GM21723 (cell line): Measurements from ENCODE around the gene GTF3C1.
"Not testable (repeated sequence)": the region's sequence is repeated elsewhere in the genome, so short reads cannot be mapped to it uniquely, and the experiment has no call there.

Experiments used
- ATAC-seq: cut with Tn5 transposase; IDR thresholded peaks from one replicate; pipeline ENCODE4 v1.9.1; 2021; ENCODE audit warnings: mild to moderate bottlenecking, moderate library complexity; ENCODE audit not compliant: unreplicated experiment

The GTF3C1 gene

GRCh38 chr16:27448532-27449433, 100.9 kb downstream of the GTF3C1 start:
- no peak for ATAC-seq

GRCh38 chr16:27447301-27447700, 102.4 kb downstream of the GTF3C1 start:
- ATAC-seq: no peak

- ATAC-seq: no peak
Measured at GRCh38 chr16:27446721-27447120, 103.0 kb downstream of the GTF3C1 start.

- ATAC-seq: no peak
Measured at GRCh38 chr16:27445502-27446175, 104.1 kb downstream of the GTF3C1 start.

GRCh38 chr16:27444470-27444869, 105.2 kb downstream of the GTF3C1 start:
- no peak for ATAC-seq

GRCh38 chr16:27444015-27444414, 105.7 kb downstream of the GTF3C1 start:
- ATAC-seq: no peak

- no peak for ATAC-seq
Measured at GRCh38 chr16:27441998-27442397, 107.7 kb downstream of the GTF3C1 start.

- ATAC-seq: no peak
Measured at GRCh38 chr16:27441276-27441675, 108.4 kb downstream of the GTF3C1 start.

GRCh38 chr16:27439271-27440018, 110.3 kb downstream of the GTF3C1 start:
- ATAC-seq: no peak

- no peak for ATAC-seq
Measured at GRCh38 chr16:27437946-27438345, 111.8 kb downstream of the GTF3C1 start.

GRCh38 chr16:27436921-27437650, 112.6 kb downstream of the GTF3C1 start:
- no peak for ATAC-seq

GRCh38 chr16:27436065-27436464, 113.6 kb downstream of the GTF3C1 start:
- ATAC-seq: no peak

GRCh38 chr16:27435146-27435545, 114.6 kb downstream of the GTF3C1 start:
- not testable (repeated sequence) for ATAC-seq

GRCh38 chr16:27434141-27435051, 115.3 kb downstream of the GTF3C1 start:
- ATAC-seq: no peak

GRCh38 chr16:27433636-27434035, 116.1 kb downstream of the GTF3C1 start:
- ATAC-seq: no peak

GRCh38 chr16:27433191-27433590, 116.5 kb downstream of the GTF3C1 start:
- ATAC-seq: not testable (repeated sequence)

GRCh38 chr16:27432558-27432957, 117.2 kb downstream of the GTF3C1 start:
- ATAC-seq: no peak

GRCh38 chr16:27431773-27432532, 117.8 kb downstream of the GTF3C1 start:
- ATAC-seq: no peak

GRCh38 chr16:27430923-27431484, 118.7 kb downstream of the GTF3C1 start:
- ATAC-seq: no peak
